HEK293T (cell line): ENCODE measurements around the gene OLA1.

Experiments used
- ARNT ChIP-seq: fragments of 450-650 bp; IDR thresholded peaks from 2 replicates; pipeline ENCODE4 v1.6.1; 2017; ENCODE audit warnings: mild to moderate bottlenecking
- BHLHE40 ChIP-seq: fragments of 450-650 bp; IDR thresholded peaks from 2 replicates; pipeline ENCODE4 v1.6.1; 2016; ENCODE audit warnings: mild to moderate bottlenecking, moderate library complexity, borderline replicate concordance
- ELF4 ChIP-seq: fragments of 450-650 bp; IDR thresholded peaks from 2 replicates; pipeline ENCODE4 v1.6.1; 2017; ENCODE audit warnings: antibody characterized with exemption
- FOXA1 ChIP-seq: fragments of 450-650 bp; IDR thresholded peaks from 2 replicates; pipeline ENCODE4 v1.6.1; 2016; ENCODE audit warnings: mild to moderate bottlenecking
- FOXK2 ChIP-seq: fragments of 450-650 bp; IDR thresholded peaks from 2 replicates; pipeline ENCODE4 v1.6.1; 2016; ENCODE audit warnings: mild to moderate bottlenecking
- HDGF ChIP-seq: fragments of 450-650 bp; IDR thresholded peaks from 2 replicates; pipeline ENCODE4 v1.6.1; 2017; ENCODE audit warnings: antibody characterized with exemption, borderline replicate concordance
- SP1 ChIP-seq: fragments of 450-650 bp; IDR thresholded peaks from 2 replicates; pipeline ENCODE4 v1.6.1; 2017
- SUZ12 ChIP-seq: fragments of 450-650 bp; IDR thresholded peaks from 2 replicates; pipeline ENCODE4 v1.6.1; 2016; ENCODE audit warnings: mild to moderate bottlenecking
- TARDBP ChIP-seq: fragments of 450-650 bp; IDR thresholded peaks from 2 replicates; pipeline ENCODE4 v1.6.1; 2016
- ZNF384 ChIP-seq: fragments of 450-650 bp; IDR thresholded peaks from 2 replicates; pipeline ENCODE4 v1.6.1; 2016

DNA sequence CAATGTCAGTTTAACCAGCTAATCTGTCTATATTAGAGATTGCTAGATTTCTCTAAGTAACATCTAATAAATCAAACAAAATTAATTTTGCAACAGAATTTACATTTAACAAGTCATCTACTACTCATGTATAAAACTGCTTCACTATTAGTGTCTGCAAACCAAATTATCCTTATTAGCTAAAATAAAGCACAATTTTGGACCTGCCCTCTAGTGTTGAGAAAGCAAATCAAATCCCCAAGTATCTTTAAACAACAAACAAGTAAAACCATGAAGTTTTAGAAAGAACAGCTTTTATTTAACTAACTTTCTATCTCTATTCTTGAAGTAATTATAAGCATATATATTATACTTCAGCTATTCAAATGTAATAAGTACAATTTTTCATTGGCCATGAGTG is 170.1 kb downstream of the OLA1 start:
- TF ChIP-seq FOXK2 (no peak), BHLHE40 (no peak), SP1 (no peak), TARDBP (no peak), FOXA1 (no peak), SUZ12 (no peak), HDGF (no peak), ZNF384 (no peak), ARNT (no peak), ELF4 (no peak)
